Keratinocyte (primary cell): ENCODE measurements around the gene LRRC75B.

Experiments
- EZH2 ChIP-seq: IDR thresholded peaks from one replicate; pipeline ENCODE4 v1.6.1; 2012; ENCODE audit warnings: inconsistent platforms, mild to moderate bottlenecking, low read length, moderate library complexity
- TF ChIP-seq, protein P1 (sequence below), 3 experiments: IDR thresholded peaks in 1 of 3; conservative IDR thresholded peaks in 1 of 3; optimal IDR thresholded peaks in 1 of 3; 2 replicates in 2 of 3; 3 replicates in 1 of 3; pipeline versions ENCODE3 to v1.5.1; 2011; ENCODE audit warnings: low read length in 3 of 3, mild to moderate bottlenecking in 3 of 3, moderate library complexity in 2 of 3, control low read depth in 1 of 3, inconsistent platforms in 1 of 3; ENCODE audit not compliant: insufficient read depth in 2 of 3; ENCODE audit errors: extremely low read depth in 1 of 3

DNA sequence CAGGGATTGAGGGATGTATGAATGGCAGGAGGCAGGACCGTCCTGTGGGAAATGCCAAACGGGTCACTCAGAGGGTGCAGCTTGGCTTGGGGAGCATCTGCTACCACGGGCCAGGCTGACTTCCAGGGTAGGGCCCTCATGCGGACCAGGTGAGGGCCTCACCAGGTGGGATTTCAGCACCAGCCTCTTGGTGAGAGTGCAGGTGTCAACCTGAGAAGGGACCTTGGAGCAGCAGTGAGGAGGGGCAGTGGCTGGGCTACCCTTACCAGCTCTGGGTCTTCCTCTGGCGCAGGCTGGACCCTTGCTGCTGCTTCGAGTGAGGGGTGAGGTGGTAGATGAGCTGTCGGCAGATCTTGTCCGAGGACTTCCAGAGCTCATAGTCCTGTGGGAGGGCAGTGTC lies 4.9 kb downstream of the LRRC75B start:
- TF ChIP-seq, protein P1, sequence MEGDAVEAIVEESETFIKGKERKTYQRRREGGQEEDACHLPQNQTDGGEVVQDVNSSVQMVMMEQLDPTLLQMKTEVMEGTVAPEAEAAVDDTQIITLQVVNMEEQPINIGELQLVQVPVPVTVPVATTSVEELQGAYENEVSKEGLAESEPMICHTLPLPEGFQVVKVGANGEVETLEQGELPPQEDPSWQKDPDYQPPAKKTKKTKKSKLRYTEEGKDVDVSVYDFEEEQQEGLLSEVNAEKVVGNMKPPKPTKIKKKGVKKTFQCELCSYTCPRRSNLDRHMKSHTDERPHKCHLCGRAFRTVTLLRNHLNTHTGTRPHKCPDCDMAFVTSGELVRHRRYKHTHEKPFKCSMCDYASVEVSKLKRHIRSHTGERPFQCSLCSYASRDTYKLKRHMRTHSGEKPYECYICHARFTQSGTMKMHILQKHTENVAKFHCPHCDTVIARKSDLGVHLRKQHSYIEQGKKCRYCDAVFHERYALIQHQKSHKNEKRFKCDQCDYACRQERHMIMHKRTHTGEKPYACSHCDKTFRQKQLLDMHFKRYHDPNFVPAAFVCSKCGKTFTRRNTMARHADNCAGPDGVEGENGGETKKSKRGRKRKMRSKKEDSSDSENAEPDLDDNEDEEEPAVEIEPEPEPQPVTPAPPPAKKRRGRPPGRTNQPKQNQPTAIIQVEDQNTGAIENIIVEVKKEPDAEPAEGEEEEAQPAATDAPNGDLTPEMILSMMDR (optimal IDR thresholded peaks at IDR 0.05 in 1 of 3, IDR thresholded peaks at IDR 0.05 in 1 of 3, conservative IDR thresholded peaks at IDR 0.05 in 1 of 3; ENCODE audit: extremely low read depth in 1 of 3, insufficient read depth in 2 of 3, low read length in 3 of 3), result no peak
- no peak for TF ChIP-seq EZH2
